ENCODE results near the gene CCDC197.

GRCh38 chr14:94018308-94018707 lies 21.2 kb downstream of the CCDC197 start:
- TF ChIP-seq CTCF (IDR thresholded peaks at IDR 0.05 in 2 of 3, conservative IDR thresholded peaks at IDR 0.05 in 1 of 3; ENCODE audit: insufficient read depth in 2 of 3, low read depth in 1 of 3, low read length in 3 of 3): no peak
- TF ChIP-seq ZC3H8 (IDR thresholded peaks at IDR 0.05): no peak
- TF ChIP-seq ARHGAP35 (IDR thresholded peaks at IDR 0.05; ENCODE audit: partially characterized antibody): no peak
